HPDE6-E6E7 (cell line): Measurements from ENCODE around the gene ALG12.

ENCODE experiments used
- DNase-seq: peaks from one replicate; pipeline ENCODE4 v3.0.0; 2011; ENCODE audit warnings: missing footprints; ENCODE audit errors: extremely low spot score

ALG12 gene

GRCh38 chr22:49917974-49918910 lies at the start of gene ALG12, which contains the start of gene CRELD2:
Gene ALG12, minus strand, starts transcription at chr22:49918438. Its CDS starts 4,673 bp downstream, at chr22:49913765.
Gene CRELD2, plus strand, starts transcription at chr22:49918634. Its CDS starts 136 bp downstream, at chr22:49918770.
- DNase-seq = peak; percentile 96

- DNase-seq = no peak
Observed at GRCh38 chr22:49967706-49968208, 49.5 kb upstream of the ALG12 start.

DNA sequence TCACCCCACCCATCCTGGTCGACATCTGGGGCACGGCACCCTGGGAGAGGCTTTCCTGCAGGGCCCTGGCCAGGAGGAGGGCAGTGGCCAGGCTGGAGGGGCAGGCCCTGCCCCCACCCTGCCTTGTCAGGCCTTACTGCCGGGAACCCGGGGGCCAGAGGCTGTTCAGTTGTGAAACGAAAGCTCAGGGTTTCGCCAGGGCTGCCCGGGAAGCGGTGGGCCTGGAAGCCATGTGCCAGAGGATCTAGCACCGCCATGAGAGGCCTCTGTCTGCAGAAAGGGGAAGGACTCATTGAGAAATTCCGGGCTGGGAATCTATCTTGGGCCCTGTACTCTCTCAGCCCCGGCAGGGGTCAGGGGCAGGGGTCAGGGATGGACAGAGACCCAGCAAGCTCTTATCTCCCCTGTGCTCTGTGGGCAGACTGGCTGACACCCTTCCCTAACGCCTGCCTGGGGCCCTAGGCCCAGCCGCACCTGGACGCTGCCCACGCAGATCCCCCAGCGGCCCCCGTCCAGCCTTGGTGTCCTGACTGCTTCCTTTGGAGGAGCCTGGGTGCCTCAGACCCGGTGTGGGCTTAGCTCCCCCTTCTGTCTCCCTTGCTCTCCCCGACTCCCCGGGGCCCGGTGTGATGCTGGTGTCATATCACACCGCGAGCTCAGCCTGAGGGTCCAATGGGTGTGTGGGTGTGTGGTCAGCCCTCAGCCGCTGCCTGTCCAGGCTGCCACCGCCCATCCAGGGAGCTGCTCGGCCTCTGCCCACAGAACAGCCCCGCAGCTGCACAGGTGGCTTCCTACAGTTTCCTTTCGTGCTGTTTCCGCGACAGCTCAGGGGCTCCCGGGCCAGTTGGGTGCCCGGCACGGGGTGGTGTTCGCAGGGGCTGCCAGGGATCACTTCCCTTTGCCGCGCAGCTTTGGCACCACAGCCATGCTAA lies 48.8 kb upstream of the ALG12 start:
- no peak for DNase-seq

DNA sequence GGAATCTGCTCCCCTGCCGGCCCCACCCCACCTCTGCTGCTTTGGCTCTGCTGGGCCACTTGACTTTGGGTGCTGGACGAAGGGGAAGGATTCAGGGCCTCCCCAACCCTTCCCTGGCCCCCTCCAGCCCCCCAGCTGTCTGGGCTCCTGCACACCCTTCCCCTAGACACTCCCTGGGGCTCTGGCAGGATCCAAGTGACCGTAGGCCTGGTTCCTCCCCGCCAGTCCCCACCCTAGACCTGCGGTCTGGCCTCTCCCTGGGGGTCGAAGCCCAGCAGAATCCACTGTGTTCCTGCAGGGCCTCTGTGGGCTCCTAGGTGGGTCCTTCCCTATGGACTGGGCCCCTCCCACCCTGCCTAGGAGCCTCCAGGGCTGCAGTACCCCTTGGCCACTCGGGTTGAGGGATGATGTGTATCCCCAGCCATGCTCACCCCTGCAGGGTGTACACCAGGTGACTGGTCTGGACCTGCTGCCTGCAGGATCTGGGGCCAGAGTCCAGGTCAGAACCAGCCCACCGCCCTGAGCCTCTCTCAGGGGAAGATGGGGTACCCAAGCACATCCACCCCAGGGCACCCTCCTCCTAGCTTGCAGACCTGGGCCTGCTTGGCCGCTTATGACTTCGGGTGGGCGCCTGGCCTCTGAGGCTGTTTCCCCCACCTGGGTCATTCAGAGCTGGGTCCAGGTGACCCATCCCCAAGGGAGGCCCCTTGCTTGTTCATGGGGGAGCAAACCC lies 48.0 kb upstream of the ALG12 start:
- no peak for DNase-seq

DNA sequence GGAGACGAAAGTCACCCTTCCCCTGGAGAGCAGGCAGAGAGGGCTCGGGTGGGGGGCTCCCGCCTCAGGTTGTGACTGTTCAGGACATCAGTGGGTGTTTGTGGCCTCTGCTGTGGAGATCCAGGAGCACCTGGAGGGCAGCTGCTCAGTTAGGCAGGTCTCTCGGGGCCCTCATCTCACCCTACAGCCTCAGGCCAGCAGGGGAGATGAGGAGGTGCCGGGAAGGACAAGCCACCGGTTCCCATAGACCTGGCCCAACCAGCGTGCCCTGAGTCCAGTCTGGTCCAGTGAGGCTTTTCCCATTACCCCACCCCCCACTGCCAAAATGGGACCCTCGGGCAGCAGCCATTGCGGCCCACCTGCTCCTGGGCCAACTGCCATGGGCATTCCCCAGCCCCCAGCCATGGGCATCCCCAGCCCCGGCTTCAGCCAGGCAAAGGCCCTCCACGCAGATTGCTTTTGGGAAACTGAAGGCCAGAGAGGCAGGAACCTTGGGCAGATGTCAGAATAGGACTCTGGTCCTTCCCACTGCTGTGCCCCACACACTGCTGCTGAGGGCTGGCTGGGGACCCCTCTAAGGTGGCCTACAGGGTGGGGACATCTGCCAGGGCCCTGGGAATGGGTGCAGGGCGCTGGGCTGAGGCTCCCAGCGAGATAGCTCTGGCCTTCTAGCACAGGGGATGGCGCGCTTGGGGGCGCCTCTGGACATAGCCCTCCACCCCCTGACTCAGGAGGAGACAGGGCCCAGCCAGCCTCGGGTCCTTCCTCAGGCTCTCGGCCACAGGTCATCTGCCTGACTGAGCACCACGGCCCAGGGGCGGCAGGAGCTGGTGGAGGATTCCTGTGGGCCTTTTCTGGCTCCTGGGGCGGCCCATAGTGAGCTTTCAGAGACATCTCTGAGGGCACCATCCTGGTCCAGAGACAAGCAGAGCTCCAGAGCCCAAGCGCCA lies 47.1 kb upstream of the ALG12 start:
- DNase-seq = no peak

- no peak for DNase-seq
Observed at GRCh38 chr22:49964136-49965090, 46.2 kb upstream of the ALG12 start.

- DNase-seq = no peak
Observed at GRCh38 chr22:49963647-49964026, 45.4 kb upstream of the ALG12 start.

GRCh38 chr22:49962751-49963646 lies 44.8 kb upstream of the ALG12 start:
- no peak for DNase-seq

GRCh38 chr22:49962012-49962750 lies 43.9 kb upstream of the ALG12 start:
- peak; percentile 64 for DNase-seq

- DNase-seq = no peak
Observed at GRCh38 chr22:49961601-49962011, 43.4 kb upstream of the ALG12 start.

DNA sequence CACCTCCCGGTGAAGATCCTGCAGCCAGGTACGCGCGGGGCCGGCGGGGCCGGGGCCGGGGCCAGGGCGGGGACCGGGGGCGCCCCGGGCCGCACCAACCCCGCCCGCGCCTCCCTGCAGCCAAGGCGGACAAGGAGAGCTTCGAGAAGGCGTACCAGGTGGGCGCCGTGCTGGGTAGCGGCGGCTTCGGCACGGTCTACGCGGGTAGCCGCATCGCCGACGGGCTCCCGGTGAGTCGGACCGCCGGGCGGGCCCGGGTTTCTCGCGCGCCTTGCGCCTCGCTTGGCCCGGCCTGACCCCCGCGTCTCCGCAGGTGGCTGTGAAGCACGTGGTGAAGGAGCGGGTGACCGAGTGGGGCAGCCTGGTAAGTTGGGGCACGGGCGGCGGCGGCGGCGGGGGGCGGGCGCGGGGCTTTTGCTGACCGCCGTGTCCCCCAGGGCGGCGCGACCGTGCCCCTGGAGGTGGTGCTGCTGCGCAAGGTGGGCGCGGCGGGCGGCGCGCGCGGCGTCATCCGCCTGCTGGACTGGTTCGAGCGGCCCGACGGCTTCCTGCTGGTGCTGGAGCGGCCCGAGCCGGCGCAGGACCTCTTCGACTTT lies 42.9 kb upstream of the ALG12 start:
- no peak for DNase-seq

DNA sequence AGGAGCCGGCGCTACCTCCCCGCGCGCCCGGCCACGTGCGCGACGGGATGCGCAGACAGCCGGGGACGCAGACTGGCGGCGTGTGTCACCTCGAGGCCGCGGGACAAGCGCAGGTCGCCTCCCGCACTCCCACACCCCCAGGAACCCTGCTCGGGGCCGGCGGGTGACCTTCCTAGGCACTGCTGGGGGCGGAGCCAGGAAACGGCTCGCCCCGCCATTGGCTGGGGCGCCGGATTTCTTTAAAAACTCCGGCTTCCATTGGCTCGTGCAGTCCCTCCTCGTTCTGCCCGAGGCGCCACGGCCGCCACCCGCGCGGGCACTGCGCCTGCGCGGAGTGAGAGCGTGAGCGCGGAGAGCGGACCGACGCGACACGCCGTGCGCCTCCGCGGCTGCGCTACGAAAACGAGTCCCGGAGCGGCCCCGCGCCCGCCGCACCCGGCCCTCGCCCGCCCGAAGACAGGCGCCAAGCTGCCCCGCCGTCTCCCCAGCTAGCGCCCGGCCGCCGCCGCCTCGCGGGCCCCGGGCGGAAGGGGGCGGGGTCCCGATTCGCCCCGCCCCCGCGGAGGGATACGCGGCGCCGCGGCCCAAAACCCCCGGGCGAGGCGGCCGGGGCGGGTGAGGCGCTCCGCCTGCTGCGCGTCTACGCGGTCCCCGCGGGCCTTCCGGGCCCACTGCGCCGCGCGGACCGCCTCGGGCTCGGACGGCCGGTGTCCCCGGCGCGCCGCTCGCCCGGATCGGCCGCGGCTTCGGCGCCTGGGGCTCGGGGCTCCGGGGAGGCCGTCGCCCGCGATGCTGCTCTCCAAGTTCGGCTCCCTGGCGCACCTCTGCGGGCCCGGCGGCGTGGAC lies 42.1 kb upstream of the ALG12 start, which contains the start of gene PIM3:
Gene PIM3, plus strand, starts transcription at position 614 of the 846 bp plus-strand sequence. Its CDS starts 176 bp downstream, at position 790.
- peak; percentile 83 for DNase-seq

- DNase-seq = no peak
Observed at GRCh38 chr22:49959782-49960158, 41.5 kb upstream of the ALG12 start.

- DNase-seq = no peak
Observed at GRCh38 chr22:49958931-49959781, 40.9 kb upstream of the ALG12 start.

- no peak for DNase-seq
Observed at GRCh38 chr22:49958366-49958921, 40.2 kb upstream of the ALG12 start.
